ENCODE data around the gene LRFN4.

- TF ChIP-seq CTCF (IDR thresholded peaks at IDR 0.05): no peak
- TF ChIP-seq POLR2A (IDR thresholded peaks at IDR 0.05): no peak
- no peak for TF ChIP-seq POLR2AphosphoS5 (IDR thresholded peaks at IDR 0.05)
- TF ChIP-seq EP300 (IDR thresholded peaks at IDR 0.05): no peak
Measured at GRCh38 chr11:66870616-66871520, 14.0 kb downstream of the LRFN4 start.

Measured in upper lobe of left lung (tissue), 4 donors.